Aorta (tissue), 5 donors: ENCODE data around the gene CDC45. TPM values are rescaled to one million over a fixed set of nuclear protein-coding genes. Genes with fewer than 3 reads are reported as not detected.
A peak's percentile ranks its signal among the peaks of the same experiment; 100 is the strongest.

Experiments used
- ATAC-seq: fragments of 200-7000 bp; cut with Tn5 transposase; one replicate; pipeline ENCODE4 v1.9.1; 2022; ENCODE audit warnings: moderate library complexity; ENCODE audit not compliant: low FRiP score
- DNase-seq, 2 donors: peaks; one replicate each; pipeline ENCODE4 v3.0.0-alpha.2; 2020
- H3K27ac ChIP-seq, 2 donors: one replicate each; pipeline ENCODE4 v1.5.1; 2013; ENCODE audit warnings: low read length in 2 of 2, mild to moderate bottlenecking in 2 of 2, moderate library complexity in 2 of 2, control low read depth in 1 of 2, inconsistent platforms in 1 of 2, low read depth in 1 of 2
- H3K27me3 ChIP-seq, 2 donors: one replicate each; pipeline ENCODE4 v1.6.1; 2013; ENCODE audit warnings: control low read depth in 1 of 2, low read length in 1 of 2, mild to moderate bottlenecking in 1 of 2, moderate library complexity in 1 of 2; ENCODE audit not compliant: insufficient read depth in 2 of 2, control insufficient read depth in 1 of 2
- H3K36me3 ChIP-seq, 2 donors: one replicate each; pipeline ENCODE4 v1.6.1; 2013; ENCODE audit warnings: control low read depth in 1 of 2, low read length in 1 of 2, mild to moderate bottlenecking in 1 of 2; ENCODE audit not compliant: insufficient read depth in 2 of 2, control insufficient read depth in 1 of 2
- H3K4me1 ChIP-seq, 2 donors: one replicate each; pipeline ENCODE4 v1.6.1; 2013; ENCODE audit warnings: low read length in 2 of 2, control low read depth in 1 of 2, mild to moderate bottlenecking in 1 of 2, moderate library complexity in 1 of 2; ENCODE audit not compliant: insufficient read depth in 2 of 2, control insufficient read depth in 1 of 2
- H3K4me3 ChIP-seq, 2 donors: one replicate each; pipeline ENCODE4 v1.5.1; 2013; ENCODE audit warnings: low read length in 2 of 2, control low read depth in 1 of 2, mild to moderate bottlenecking in 1 of 2
- H3K9me3 ChIP-seq: one replicate; pipeline ENCODE4 v1.6.1; 2013; ENCODE audit warnings: mild to moderate bottlenecking, low read length; ENCODE audit not compliant: control insufficient read depth
- WGBS, 2 donors: extraction: QIAGEN DNeasy Blood & Tissue Kit; methylation state at CpG; one replicate each; pipeline ENCODE4 v1.1.7; 2013; 5-methylcytosine and 5-hydroxymethylcytosine counted together
- intact Hi-C, 2 donors: fragments of 100-400 bp; cut with DNase I; formaldehyde crosslinking; loops; one replicate each; pipeline versions ENCODE4 v1.14.2 to v1.15.0; 2022
- polyA plus RNA-seq, 2 donors: library from polyadenylated mRNA; stranded (reverse); fragments of 200-250 nt; gene quantifications; one replicate each; pipeline ENCODE4 v1.2.3, GENCODE V29; 2013
- total RNA-seq, 2 donors: library from RNA; stranded (reverse); fragmentation: NEBNext Ultra II Directional; extraction: Animal tissue kit (Norgen Biotek cat#: 25700); gene quantifications; one replicate each; pipeline ENCODE4 v1.2.1, GENCODE V29; 2021
- donor health status: healthy with polysubstance abuse.
- donor health status: Bipolar disorder and iron deficiency.
- donor health status: DM: no; HTN: no; CAD: no.
- donor health status: DM: no; HTN: no; CAD: no.
- donor health status: DM: yes; HTN: yes; CAD: no.

CDC45 gene
- total and polyA plus RNA-seq, 4 donors = 0.63 to 1.3 (median 0.85) TPM

DNA sequence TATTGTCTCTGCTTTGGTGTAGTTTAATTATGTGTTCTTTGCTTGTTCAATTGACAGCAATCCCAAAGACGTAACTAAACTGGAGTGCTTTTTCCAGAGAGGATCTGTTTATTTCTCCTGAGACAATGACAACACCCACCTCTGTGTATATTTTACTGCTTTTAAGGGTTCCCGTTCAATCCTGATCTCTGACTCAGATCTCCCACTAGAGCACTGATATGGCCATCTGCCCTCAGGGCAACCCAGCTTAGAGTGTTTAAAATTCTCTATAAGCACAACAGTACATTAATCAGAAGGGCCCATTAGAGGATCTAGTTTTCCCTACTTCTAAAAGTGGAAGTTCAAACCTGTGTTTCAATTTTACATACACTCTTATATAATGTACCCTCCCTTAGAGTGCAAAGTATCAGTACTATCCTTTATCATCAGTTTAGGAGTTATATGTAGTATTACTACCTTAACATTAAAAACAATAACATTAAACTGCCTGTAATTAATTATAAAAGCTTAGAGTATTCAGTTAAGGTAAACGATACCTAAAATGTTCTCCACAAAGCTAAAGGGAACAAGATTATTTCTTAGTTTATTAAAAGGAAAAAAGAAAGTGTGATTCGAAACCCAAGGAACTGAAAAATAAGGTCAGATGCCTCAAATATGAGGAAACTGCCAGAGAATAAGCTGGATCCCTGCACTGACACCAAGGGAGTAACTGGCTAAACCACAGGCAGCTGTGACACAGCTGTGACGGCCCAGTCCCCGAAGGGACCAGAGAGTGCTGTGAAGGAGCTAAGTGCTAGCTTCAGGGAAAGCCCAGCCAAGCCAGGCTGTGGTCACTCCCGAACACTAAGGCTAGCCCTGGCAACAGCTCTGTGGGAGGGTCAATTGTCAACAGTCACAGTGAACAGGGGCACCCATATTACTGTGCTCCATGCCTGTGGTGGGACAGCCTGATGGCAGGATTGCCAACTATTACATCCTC lies 15.9 kb upstream of the CDC45 start:
- Histone ChIP-seq H3K27me3 (no peaks in the 10 kb centered on the region), H3K27ac (no peak overlapping the region), H3K36me3 (peaks cover 0 to 4% of the 10 kb centered on the region in 2 donors), H3K4me3 (no peak overlapping the region), H3K4me1 (no peaks in the 10 kb centered on the region), H3K9me3 (no peaks in the 10 kb centered on the region)
- 78 to 81% methylated on average over 7 of the region's 7 CpGs for WGBS, 2 donors
- ATAC-seq (no peak), DNase-seq (no peak)
- intact Hi-C loops = no loop called here

DNA sequence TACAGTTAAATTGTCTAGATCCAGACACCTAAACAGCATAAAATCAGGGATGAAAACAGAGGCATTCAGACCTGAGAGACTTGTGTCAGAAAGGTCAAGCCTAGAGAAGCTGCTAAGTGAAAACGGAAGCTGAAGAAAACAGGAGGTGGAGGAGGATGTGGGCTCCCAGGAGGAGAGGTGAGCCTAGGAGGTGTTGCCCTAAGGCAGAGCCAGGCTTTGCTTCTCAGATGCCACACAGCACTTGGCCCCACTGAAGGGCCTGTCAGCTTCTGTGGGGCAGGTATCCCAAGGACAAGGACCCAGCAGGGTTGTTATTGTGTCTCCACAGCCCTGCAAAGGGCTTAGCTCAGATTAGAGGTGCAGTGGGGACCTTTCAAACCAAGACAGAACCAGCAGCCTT lies 15.2 kb upstream of the CDC45 start:
- Histone ChIP-seq H3K27ac (no peak overlapping the region), H3K4me3 (no peak overlapping the region), H3K27me3 (no peaks in the 10 kb centered on the region), H3K36me3 (peaks cover 0 to 10% of the 10 kb centered on the region in 2 donors), H3K4me1 (no peaks in the 10 kb centered on the region), H3K9me3 (no peaks in the 10 kb centered on the region)
- DNase-seq (no peak), ATAC-seq (no peak)
- WGBS, 2 donors = 76% methylated on average over 1 of the region's 1 CpG
- intact Hi-C loops = no loop called here

GRCh38 chr22:19464975-19465374 lies 14.7 kb upstream of the CDC45 start:
- intact Hi-C loops = no loop called here
- Histone ChIP-seq H3K4me1 (no peaks in the 10 kb centered on the region), H3K27me3 (no peaks in the 10 kb centered on the region), H3K4me3 (no peak overlapping the region), H3K9me3 (no peaks in the 10 kb centered on the region), H3K27ac (no peak overlapping the region), H3K36me3 (peaks cover 0 to 10% of the 10 kb centered on the region in 2 donors)
- WGBS, 2 donors = 85 to 86% methylated on average over 4 of the region's 4 CpGs
- DNase-seq (no peak), ATAC-seq (no peak)

DNA sequence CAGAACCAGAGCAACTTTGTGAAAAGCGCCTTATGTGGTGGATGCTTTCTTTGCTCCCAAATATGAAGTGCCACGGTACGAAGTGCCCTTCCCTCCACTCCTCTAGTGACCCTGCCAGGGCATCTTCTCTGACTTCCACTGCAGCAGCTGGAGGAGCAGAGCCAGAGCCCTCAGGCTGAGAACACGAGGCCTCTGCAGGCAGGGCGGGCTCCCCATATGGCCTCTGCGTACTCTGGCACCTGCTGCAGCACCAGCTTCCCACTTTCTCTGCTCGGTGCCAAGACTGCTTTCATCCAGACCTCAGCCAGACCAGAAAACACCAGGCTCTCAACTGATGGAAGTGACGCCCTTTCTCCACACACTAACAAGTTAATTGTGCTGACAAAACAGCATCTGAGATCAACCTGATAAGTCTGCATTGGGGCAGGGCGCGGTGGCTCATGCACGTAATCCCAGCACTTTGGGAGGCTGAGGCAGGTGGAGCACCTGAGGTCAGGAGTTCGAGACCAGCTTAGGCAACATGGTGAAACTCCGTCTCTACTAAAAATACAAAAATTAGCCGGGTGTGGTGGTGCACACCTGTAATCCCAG lies 13.5 kb upstream of the CDC45 start:
- Histone ChIP-seq H3K9me3 (no peaks in the 10 kb centered on the region), H3K4me1 (no peaks in the 10 kb centered on the region), H3K4me3 (no peak overlapping the region), H3K36me3 (peaks cover 0 to 10% of the 10 kb centered on the region in 2 donors), H3K27me3 (no peaks in the 10 kb centered on the region), H3K27ac (no peak overlapping the region)
- ATAC-seq (no peak), DNase-seq (no peak)
- 67 to 68% methylated on average over 14 of the region's 14 CpGs for WGBS, 2 donors
- intact Hi-C loops = no loop called here

DNA sequence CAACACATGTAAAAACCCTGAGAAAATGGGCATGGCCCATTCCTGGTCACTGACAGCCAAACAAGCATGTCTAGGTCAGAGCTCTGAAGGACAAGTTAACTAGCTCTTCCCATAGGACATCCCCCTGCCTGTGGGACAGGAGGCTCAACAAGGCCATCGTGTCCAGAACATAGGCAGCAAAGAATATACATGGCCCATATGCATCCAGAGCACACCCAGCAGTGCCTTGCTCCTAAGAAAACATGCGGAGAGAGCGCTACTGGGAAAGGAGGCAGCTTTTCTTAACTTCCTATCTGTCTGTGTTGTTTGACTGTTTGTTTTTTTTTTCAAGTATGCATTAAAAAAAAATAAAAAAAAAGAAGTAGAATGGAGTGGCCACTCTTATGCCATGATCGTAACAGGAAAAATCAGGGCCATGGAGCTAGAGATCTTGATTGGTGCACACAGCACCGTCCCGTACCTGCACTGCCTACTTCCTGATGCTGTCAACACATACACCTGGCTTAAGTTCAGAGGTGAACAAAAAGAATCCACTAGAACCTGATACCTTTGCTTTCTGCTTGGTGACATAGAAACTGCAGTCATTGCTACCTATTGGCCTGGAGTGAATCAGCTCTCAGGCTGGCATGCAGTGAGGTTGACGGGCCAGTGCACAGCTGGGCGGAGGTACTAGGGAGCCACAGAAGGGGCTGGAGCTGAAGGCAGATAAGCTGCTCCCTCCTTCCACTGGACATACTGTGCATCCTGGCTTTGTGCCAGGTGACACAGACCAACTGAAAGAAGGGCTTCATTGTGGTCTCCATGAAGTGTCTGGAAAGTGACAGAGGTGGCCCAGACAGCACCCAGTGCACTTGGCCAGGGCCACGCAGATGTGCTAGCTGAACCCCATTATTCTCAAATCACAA lies 12.6 kb upstream of the CDC45 start:
- Histone ChIP-seq H3K36me3 (peaks cover 0 to 10% of the 10 kb centered on the region in 2 donors), H3K9me3 (no peaks in the 10 kb centered on the region), H3K27me3 (no peaks in the 10 kb centered on the region), H3K27ac (no peak overlapping the region), H3K4me1 (no peaks in the 10 kb centered on the region), H3K4me3 (no peak overlapping the region)
- intact Hi-C loops = no loop called here
- DNase-seq = no peak
- no peak for ATAC-seq
- 91 to 92% methylated on average over 9 of the region's 9 CpGs for WGBS, 2 donors

DNA sequence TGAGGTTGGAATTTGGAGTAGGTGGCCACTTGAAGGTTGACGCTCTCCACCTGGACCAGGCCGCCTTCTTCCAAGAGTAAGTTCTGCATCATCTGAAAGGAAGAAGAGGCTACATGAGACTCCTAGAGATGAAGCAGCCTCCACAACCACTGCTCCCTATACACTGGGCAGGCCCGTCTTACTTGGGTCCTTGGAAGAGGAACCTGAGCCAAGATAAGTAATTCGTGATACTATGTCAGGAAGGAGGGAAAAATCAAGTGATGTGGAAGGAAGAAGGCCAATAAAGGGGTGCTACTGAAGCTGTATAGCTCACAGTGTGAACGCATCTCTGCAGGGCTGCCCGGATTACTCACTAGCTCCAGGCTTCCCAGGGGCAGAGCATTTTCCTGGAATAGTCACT lies 11.8 kb upstream of the CDC45 start:
- Histone ChIP-seq H3K27me3 (no peaks in the 10 kb centered on the region), H3K27ac (no peak overlapping the region), H3K36me3 (peaks cover 0 to 10% of the 10 kb centered on the region in 2 donors), H3K4me1 (no peaks in the 10 kb centered on the region), H3K9me3 (no peaks in the 10 kb centered on the region), H3K4me3 (no peak overlapping the region)
- WGBS, 2 donors = 72 to 82% methylated on average over 6 of the region's 6 CpGs
- no peak for ATAC-seq
- no peak for DNase-seq
- intact Hi-C loops = no loop called here

- intact Hi-C loops = no loop called here
- H3K4me1 ChIP-seq = no peaks in the 10 kb centered on the region
- H3K4me3 ChIP-seq = no peak overlapping the region
- 91 to 92% methylated on average over 7 of the region's 7 CpGs for WGBS, 2 donors
- DNase-seq = no peak
- no peaks in the 10 kb centered on the region for H3K9me3 ChIP-seq
- H3K27ac ChIP-seq = no peak overlapping the region
- ATAC-seq = peak; percentile 7
- H3K36me3 ChIP-seq = peaks cover 0 to 11% of the 10 kb centered on the region in 2 donors
- no peaks in the 10 kb centered on the region for H3K27me3 ChIP-seq
Observed at GRCh38 chr22:19469421-19469820, 10.3 kb upstream of the CDC45 start.

DNA sequence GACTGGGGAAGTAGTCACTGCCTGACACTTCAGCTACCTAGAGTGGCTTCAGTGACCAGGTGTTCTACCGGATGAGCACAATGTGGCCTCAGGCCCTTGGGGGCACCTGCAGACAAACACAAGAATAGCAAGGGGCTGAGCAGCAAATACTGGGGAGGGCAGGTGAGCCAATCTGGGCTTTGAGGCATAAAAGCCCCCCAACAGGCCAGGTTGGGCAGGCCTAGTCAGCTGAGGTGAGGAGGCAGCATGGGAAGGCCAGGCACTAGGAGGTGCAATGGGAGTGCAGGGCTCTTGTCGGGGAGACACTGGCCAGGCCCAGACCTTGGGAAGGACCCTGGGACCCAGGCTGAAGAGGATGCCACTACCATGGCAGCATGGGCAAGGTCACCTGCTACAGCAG lies 9.7 kb upstream of the CDC45 start:
- intact Hi-C loops = loop anchor here in 1 of 2 donors (10.0 kb wide), 2 partner anchors 175 to 245 kb away; partner anchors contain the start of genes CLTCL1 and SEPTIN5
- H3K9me3 ChIP-seq = no peaks in the 10 kb centered on the region
- no peaks in the 10 kb centered on the region for H3K27me3 ChIP-seq
- no peak overlapping the region for H3K27ac ChIP-seq
- ATAC-seq (no peak), DNase-seq (no peak)
- 87 to 96% methylated on average over 2 of the region's 2 CpGs for WGBS, 2 donors
- H3K36me3 ChIP-seq = peaks cover 0 to 10% of the 10 kb centered on the region in 2 donors
- no peaks in the 10 kb centered on the region for H3K4me1 ChIP-seq
- H3K4me3 ChIP-seq = no peak overlapping the region
